Right ventricle myocardium inferior (tissue), 1 donor: ENCODE results near the gene ALPK3. TPM values are rescaled to one million over a fixed set of nuclear protein-coding genes. Genes with fewer than 3 reads are reported as not detected.
"Not testable (repeated sequence)": the region's sequence is repeated elsewhere in the genome, so short reads cannot be mapped to it uniquely, and the experiment has no call there.

ENCODE experiments used
- ATAC-seq: fragments of 200-7000 bp; cut with Tn5 transposase; one replicate; pipeline ENCODE4 v1.9.1; 2020; ENCODE audit warnings: mild to moderate bottlenecking, moderate library complexity
- DNase-seq: peaks from one replicate; pipeline ENCODE4 v3.0.0; 2021; ENCODE audit errors: missing footprints
- intact Hi-C: fragments of 100-400 bp; cut with DNase I; formaldehyde crosslinking; loops from one replicate; pipeline ENCODE4 v1.11.0; 2022
- total RNA-seq: library from RNA; stranded (reverse); fragmentation: NEBNext Ultra II Directional; extraction: Animal tissue kit (Norgen Biotek cat#: 25700); gene quantifications from one replicate; pipeline ENCODE4 v1.2.1, GENCODE V29; 2021
- donor health status: DM: no; HTN: yes; CAD: no; lungs with severe emphysema.

ALPK3 gene
- total RNA-seq, 1 donor from 2014 or later, result 132 TPM

GRCh38 chr15:84861781-84862180 is 44.6 kb downstream of the ALPK3 start:
- no peak for DNase-seq
- no peak for ATAC-seq
- intact Hi-C loops, result loop anchor here (5.0 to 10.0 kb wide), 2 partner anchors 66 to 277 kb away; no protein-coding TSS in a partner anchor

GRCh38 chr15:84862214-84862975 is 45.2 kb downstream of the ALPK3 start:
- ATAC-seq (no peak), DNase-seq (no peak)
- intact Hi-C loops, result loop anchor here (5.0 to 10.0 kb wide), 2 partner anchors 65 to 278 kb away; no protein-coding TSS in a partner anchor

- DNase-seq (no peak), ATAC-seq (peak; percentile 52)
- intact Hi-C loops, result loop anchor here (5.0 to 10.0 kb wide), 2 partner anchors 63 to 279 kb away; no protein-coding TSS in a partner anchor
Measured at GRCh38 chr15:84863565-84864443, 46.6 kb downstream of the ALPK3 start.

- intact Hi-C loops, result loop anchor here (5.0 to 10.0 kb wide), 2 partner anchors 63 to 280 kb away; no protein-coding TSS in a partner anchor
- DNase-seq, result no peak
- ATAC-seq, result peak; percentile 60
Measured at GRCh38 chr15:84864444-84864795, 47.3 kb downstream of the ALPK3 start.

GRCh38 chr15:84865074-84865569 is 48.0 kb downstream of the ALPK3 start:
- DNase-seq, result no peak
- ATAC-seq, result no peak
- intact Hi-C loops, result loop anchor here (10.0 kb wide), 1 partner anchor 280 kb away; no protein-coding TSS in a partner anchor

DNA sequence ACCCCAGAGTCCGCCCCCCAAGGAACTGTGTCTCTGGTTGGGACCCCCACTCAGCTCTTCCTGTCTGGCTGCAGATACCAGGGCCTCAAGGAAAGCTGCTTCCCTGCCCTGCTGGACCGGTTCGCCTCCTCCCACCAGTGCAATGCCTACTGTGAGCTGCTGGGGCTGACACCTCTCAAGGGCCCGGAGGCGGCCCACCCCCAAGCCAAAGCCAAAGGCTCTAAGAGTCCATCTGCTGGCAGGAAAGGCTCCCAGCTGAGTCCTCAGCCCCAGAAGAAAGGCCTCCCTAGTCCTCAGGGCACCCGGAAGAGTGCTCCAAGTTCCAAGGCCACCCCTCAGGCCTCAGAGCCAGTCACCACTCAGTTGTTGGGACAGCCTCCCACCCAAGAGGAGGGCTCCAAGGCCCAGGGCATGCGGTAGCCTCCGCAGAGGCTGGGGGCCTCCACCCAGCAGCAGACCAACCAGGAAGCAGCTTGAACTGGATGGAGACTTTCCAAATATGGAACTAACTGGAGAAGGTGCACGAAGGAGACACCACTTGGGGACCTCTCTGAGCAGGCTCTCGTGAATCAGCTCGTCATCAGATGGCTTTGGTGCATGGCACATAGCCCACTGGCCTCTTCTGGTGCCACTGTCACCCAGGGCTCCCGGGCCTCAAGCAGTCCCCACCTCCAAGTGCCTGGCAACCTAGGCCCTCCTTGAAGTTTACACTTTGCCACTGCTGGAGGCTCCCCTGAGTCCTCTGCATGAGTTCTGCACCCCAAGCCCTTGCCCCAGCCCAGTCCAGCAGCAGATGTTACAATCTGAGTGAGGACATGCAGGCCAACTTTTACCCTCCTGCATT is 51.1 kb downstream of the ALPK3 start:
- intact Hi-C loops, result loop anchor here (10.0 kb wide), 1 partner anchor 283 kb away; no protein-coding TSS in a partner anchor
- ATAC-seq, result no peak
- no peak for DNase-seq

DNA sequence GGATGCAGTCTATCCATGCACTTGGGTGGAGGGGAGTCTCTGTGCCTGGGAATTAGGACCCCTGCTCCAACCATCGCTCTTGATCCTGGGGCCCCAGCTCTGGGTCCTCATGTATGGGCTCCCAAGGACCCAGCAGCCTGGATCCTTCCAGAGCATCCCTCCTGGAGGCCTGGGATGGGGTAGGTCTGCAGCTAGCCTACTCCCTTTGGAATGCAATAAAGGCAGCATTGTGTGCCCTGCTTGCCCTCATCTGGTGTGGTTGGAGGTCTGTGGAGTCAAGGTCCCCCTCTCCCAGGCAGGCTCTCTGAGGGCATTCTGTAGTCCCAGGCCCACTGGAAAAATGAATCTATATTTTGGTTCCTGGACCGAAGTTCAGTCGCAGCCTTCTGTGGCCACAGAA is 52.4 kb downstream of the ALPK3 start:
- ATAC-seq, result no peak
- DNase-seq, result no peak
- intact Hi-C loops, result loop anchor here (10.0 kb wide), 1 partner anchor 285 kb away; no protein-coding TSS in a partner anchor

GRCh38 chr15:84871428-84871985 is 54.4 kb downstream of the ALPK3 start:
- DNase-seq (no peak), ATAC-seq (peak; percentile 36)
- intact Hi-C loops, result no loop called here

- intact Hi-C loops, result no loop called here
- ATAC-seq, result peak; percentile 15
Measured at GRCh38 chr15:84872009-84872910, 55.1 kb downstream of the ALPK3 start.

DNA sequence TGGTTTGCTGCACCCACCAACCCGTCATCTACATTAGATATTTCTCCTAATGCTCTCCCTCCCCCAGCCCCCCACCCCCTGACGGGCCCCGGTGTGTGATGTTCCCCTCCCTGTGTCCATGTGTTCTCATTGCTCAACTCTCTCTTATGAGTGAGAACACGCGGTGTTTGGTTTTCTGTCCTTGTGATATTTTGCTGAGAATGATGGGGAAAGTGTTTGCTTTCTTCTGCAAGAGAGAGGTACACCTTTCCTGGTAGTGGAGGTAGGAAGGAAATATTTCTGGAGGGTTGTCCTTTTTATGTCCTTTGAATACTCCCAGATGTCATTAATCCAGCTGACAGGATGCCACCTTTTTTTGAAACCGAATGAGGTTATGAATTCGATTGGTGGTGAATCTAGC is 56.8 kb downstream of the ALPK3 start:
- ATAC-seq (no peak), DNase-seq (no peak)
- intact Hi-C loops, result no loop called here

More at GRCh38 chr15:84872009-84872910, 55.1 kb downstream of the ALPK3 start:
- no peak for DNase-seq

DNA sequence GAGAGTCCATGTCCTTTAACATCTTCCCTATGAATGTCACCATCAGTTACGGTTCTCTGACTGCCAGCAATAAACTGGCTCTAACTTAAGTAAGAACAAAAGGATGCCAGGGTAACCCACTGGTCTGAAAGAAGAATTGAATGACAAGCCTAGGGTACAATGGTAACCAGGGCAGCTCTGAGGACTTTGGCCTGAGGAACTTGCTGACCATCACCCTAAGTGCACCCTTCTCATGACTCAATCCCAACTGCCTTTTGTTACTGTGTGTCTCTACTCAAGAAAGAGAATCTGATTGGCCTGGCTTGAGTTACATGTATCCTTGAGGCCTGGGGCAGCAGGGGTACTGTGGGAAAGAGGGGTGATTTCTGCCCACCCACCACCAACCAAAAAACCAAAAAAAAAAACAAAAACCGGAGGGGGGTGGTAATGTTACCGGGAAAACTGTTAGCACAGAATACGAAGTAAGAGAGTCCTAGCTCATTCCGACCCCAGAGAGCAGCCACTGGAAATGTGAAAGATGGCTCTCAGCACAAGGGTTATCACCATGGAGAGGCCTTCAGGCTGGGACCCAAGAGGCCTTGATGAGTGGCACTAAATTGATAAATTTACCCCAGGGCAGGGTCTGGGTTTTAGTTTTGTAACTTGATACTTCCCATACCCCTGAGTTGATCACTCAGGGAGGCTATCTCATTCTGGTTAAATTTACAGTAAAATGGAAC is 58.0 kb downstream of the ALPK3 start:
- no peak for DNase-seq
- intact Hi-C loops, result no loop called here
- ATAC-seq, result no peak

DNA sequence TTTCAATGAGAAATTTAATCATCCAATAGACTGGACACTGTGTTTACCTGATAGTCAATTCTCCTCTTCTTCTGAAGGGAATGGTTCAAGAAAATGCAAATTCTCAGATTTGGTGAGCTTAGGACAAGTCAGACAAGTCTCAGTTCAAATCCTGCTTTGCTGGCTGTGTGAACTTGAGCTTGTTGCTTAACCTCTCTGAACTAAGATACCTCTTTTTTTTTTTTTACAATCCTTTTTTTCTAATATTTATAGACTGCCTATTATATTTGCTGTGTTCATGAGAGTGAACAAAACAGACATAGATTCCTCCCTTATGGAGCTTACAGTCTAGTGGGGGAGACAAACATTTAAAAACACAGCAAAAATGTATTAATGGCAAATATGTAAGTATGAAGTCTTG is 59.1 kb downstream of the ALPK3 start:
- no peak for DNase-seq
- intact Hi-C loops, result no loop called here
- no peak for ATAC-seq

DNA sequence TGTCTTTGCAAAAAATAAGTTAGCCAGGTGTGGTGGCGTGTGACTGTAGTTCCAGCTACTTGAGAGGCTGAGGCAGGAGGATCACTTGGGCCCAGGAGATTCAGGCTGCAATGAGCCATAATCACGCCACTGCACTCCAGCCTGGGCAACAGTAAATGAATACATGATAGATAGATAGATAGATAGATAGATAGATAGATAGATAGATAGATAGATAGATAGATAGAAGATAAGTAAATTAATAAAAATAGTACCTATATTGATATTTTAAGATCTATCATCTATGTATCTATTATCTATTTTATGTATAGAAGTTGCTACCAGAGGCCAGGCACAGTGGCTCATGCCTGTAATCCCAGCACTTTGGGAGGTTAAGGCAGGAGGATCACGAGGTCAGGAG is 60.5 kb downstream of the ALPK3 start:
- ATAC-seq, DNase-seq, intact Hi-C loops: not testable (repeated sequence)

GRCh38 chr15:84878504-84878903 is 61.3 kb downstream of the ALPK3 start:
- peak; percentile 61 for ATAC-seq
- no peak for DNase-seq
- intact Hi-C loops, result no loop called here

DNA sequence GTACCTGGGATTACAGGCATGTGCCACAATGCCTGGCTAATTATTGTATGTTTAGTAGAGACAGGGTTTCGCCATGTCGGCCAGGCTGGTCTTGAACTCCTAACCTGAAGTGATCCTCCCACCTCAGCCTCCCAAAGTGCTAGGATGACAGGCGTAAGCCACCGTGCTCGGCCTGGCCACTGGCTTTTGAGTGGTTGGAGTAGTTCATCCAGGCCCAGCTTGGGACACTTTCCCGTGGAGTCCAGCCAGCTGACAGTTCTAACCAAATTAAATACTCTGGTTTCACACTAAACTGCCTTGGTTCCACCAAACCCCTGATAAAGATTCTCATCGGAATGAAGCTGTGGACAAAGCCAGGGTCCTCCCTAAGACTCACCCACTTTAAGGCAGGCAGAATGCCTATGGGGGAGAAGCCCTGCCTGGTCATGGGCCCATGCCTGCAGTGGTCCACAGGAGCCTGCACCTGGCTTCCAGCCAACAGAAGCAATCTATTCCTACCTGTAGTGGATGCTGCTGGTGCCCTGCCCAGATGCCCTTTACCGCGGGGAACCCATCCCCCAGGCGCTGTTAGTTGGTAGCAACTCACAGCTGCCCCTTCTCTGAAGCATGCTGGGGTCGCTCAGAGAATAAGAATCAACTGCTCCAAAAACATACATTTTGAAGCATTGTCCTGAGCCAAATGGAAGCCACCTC is 62.1 kb downstream of the ALPK3 start:
- intact Hi-C loops, result no loop called here
- DNase-seq, result no peak
- ATAC-seq, result no peak

- intact Hi-C loops, result no loop called here
- DNase-seq (no peak), ATAC-seq (no peak)
Measured at GRCh38 chr15:84880007-84880406, 62.9 kb downstream of the ALPK3 start.
